HFF-Myc (cell line): ENCODE measurements around the gene LCA5L.

Experiments
- DNase-seq: peaks from one replicate; pipeline ENCODE4 v3.0.0-alpha.2; 2011; ENCODE audit warnings: low read depth; ENCODE audit errors: extremely low read depth
- H3K4me3 ChIP-seq: replicated peaks from 2 replicates; pipeline ENCODE4 v1.5.1; 2011; ENCODE audit warnings: low read depth, mild to moderate bottlenecking, control low read depth, low read length
- CTCF ChIP-seq: IDR thresholded peaks from 2 replicates; pipeline ENCODE4 v1.5.1; 2012; ENCODE audit warnings: mild to moderate bottlenecking, low read depth, low read length, control low read depth; ENCODE audit errors: missing control alignments

Gene LCA5L

GRCh38 chr21:39466584-39466983 lies 21.0 kb upstream of the LCA5L start:
- DNase-seq: no peak
- TF ChIP-seq CTCF: no peak
- H3K4me3 ChIP-seq: no peak overlapping the region

GRCh38 chr21:39463308-39463707 lies 17.7 kb upstream of the LCA5L start:
- TF ChIP-seq CTCF: no peak
- no peak for DNase-seq
- H3K4me3 ChIP-seq: no peak overlapping the region

- DNase-seq: no peak
These were observed 15.8 kb upstream of the LCA5L start for GRCh38 chr21:39461419-39461818.

GRCh38 chr21:39456665-39457064 lies 11.1 kb upstream of the LCA5L start:
- H3K4me3 ChIP-seq: no peak overlapping the region
- no peak for DNase-seq
- TF ChIP-seq CTCF: peak; percentile 2

More at GRCh38 chr21:39461419-39461818, 15.8 kb upstream of the LCA5L start:
- no peak overlapping the region for H3K4me3 ChIP-seq
- TF ChIP-seq CTCF: no peak

- DNase-seq: no peak
- no peak overlapping the region for H3K4me3 ChIP-seq
- no peak for TF ChIP-seq CTCF
These were observed 9.5 kb upstream of the LCA5L start for GRCh38 chr21:39454949-39455668.

- TF ChIP-seq CTCF: no peak
- no peak for DNase-seq
- H3K4me3 ChIP-seq: no peak overlapping the region
These were observed 8.1 kb upstream of the LCA5L start for GRCh38 chr21:39453571-39454179.
